C1 segment of cervical spinal cord (tissue), 14 donors: Measurements from ENCODE around the gene AMN1.
A peak's percentile ranks its signal among the peaks of the same experiment; 100 is the strongest.
"Not testable (repeated sequence)": the region's sequence is repeated elsewhere in the genome, so short reads cannot be mapped to it uniquely, and the experiment has no call there.

Experiments used
- DNase-seq, 14 donors: peaks; one replicate each; lab custom pipeline; 2025; lab: John Stamatoyannopoulos, UW

AMN1 gene

GRCh38 chr12:31728917-31729640, at the start of gene AMN1:
TSS of gene AMN1 (minus strand) at chr12:31729021. CDS start at chr12:31729008, 13 bp downstream.
- peak; percentile 75 to 99 (median 96) for DNase-seq

- DNase-seq, result no peak
These were observed 45.0 kb upstream of the AMN1 start for GRCh38 chr12:31773867-31774266.

GRCh38 chr12:31773223-31773750, 44.5 kb upstream of the AMN1 start:
- no peak for DNase-seq

- DNase-seq, result no peak
These were observed 43.9 kb upstream of the AMN1 start for GRCh38 chr12:31772685-31773222.

GRCh38 chr12:31772186-31772585, 43.4 kb upstream of the AMN1 start:
- DNase-seq, result no peak

GRCh38 chr12:31768046-31768445, 39.2 kb upstream of the AMN1 start:
- no peak for DNase-seq

- no peak for DNase-seq
These were observed 37.1 kb upstream of the AMN1 start for GRCh38 chr12:31765931-31766330.

GRCh38 chr12:31759632-31760459, 31.0 kb upstream of the AMN1 start:
- DNase-seq, result no peak

GRCh38 chr12:31758297-31758696, 29.5 kb upstream of the AMN1 start:
- not testable (repeated sequence) for DNase-seq

GRCh38 chr12:31756977-31757420, 28.2 kb upstream of the AMN1 start:
- DNase-seq, result no peak

GRCh38 chr12:31752450-31752849, 23.6 kb upstream of the AMN1 start:
- DNase-seq, result peak in 1 of 14 donors; percentile 3

GRCh38 chr12:31751085-31751484, 22.3 kb upstream of the AMN1 start:
- no peak for DNase-seq

- DNase-seq, result no peak
These were observed 21.9 kb upstream of the AMN1 start for GRCh38 chr12:31750747-31751039.

- DNase-seq, result peak in 1 of 14 donors; percentile 11
These were observed 20.3 kb upstream of the AMN1 start for GRCh38 chr12:31749024-31749704.

- DNase-seq, result no peak
These were observed 16.4 kb upstream of the AMN1 start for GRCh38 chr12:31745242-31745641.

- DNase-seq, result not testable (repeated sequence)
These were observed 15.5 kb upstream of the AMN1 start for GRCh38 chr12:31744363-31744762.

GRCh38 chr12:31742891-31743290, 14.1 kb upstream of the AMN1 start:
- no peak for DNase-seq

GRCh38 chr12:31740628-31741027, 11.8 kb upstream of the AMN1 start:
- DNase-seq, result no peak

- no peak for DNase-seq
These were observed 8.9 kb upstream of the AMN1 start for GRCh38 chr12:31737763-31738162.

GRCh38 chr12:31737345-31737744, 8.5 kb upstream of the AMN1 start:
- DNase-seq, result no peak

GRCh38 chr12:31736472-31736871, 7.7 kb upstream of the AMN1 start:
- DNase-seq, result no peak
